Activated CD4-positive, alpha-beta T cell treated with anti-CD3 and anti-CD28 coated beads, Interleukin-2, amount 10 ng/mL, durations not matched to agents 24 days and 14 days (primary cell): ENCODE results near the gene TMEM255A. TPM values are rescaled to one million over a fixed set of nuclear protein-coding genes. Genes with fewer than 3 reads are reported as not detected.
A peak's percentile ranks its signal among the peaks of the same experiment; 100 is the strongest.
"Not testable (repeated sequence)": the region's sequence is repeated elsewhere in the genome, so short reads cannot be mapped to it uniquely, and the experiment has no call there.

Experiments
- DNase-seq: peaks from one replicate; pipeline ENCODE4 v3.0.0; 2022
- H3K27ac Mint-ChIP-seq: one replicate; pipeline ENCODE4 v1.8.0; 2022; ENCODE audit warnings: mild to moderate bottlenecking, mixed read lengths
- H3K27me3 Mint-ChIP-seq: one replicate; pipeline ENCODE4 v1.8.0; 2022; ENCODE audit warnings: mixed read lengths
- H3K36me3 Mint-ChIP-seq: one replicate; pipeline ENCODE4 v1.8.0; 2022; ENCODE audit warnings: low read depth, mild to moderate bottlenecking, mixed read lengths
- H3K4me1 Mint-ChIP-seq: one replicate; pipeline ENCODE4 v1.8.0; 2021; ENCODE audit warnings: mixed read lengths
- H3K4me3 Mint-ChIP-seq: one replicate; pipeline ENCODE4 v1.8.0; 2022; ENCODE audit warnings: mild to moderate bottlenecking, moderate library complexity, mixed read lengths
- H3K9me3 Mint-ChIP-seq: one replicate; pipeline ENCODE4 v1.8.0; 2021; ENCODE audit warnings: mixed read lengths
- intact Hi-C: fragments of 100-400 bp; cut with micrococcal nuclease; formaldehyde crosslinking; loops from one replicate; pipeline ENCODE4 v1.15.1; 2023
- total RNA-seq: library from RNA; stranded (reverse); gene quantifications from 2 replicates; pipeline ENCODE4 v1.2.3, GENCODE V29; 2022

TMEM255A gene
- total RNA-seq, result not detected in 2 replicates

- DNase-seq, result peak; percentile 59
- H3K27ac Mint-ChIP-seq, result no peak within 1 kb of the TSS
- no peaks in the 10 kb centered on the region for H3K36me3 Mint-ChIP-seq
- peaks cover 68% of the 10 kb centered on the region for H3K27me3 Mint-ChIP-seq
- H3K9me3 Mint-ChIP-seq, result no peaks in the 10 kb centered on the region
- peak within 1 kb of the TSS; percentile 74 for H3K4me3 Mint-ChIP-seq
- intact Hi-C loops, result no loop called here
- H3K4me1 Mint-ChIP-seq, result peaks cover 16% of the 10 kb centered on the region
These were observed at the start of gene TMEM255A for GRCh38 chrX:120310861-120311726. TMEM255A (minus strand) TSS chrX:120311461; CDS start chrX:120311309, 152 bp downstream.

GRCh38 chrX:120358737-120359456, 47.6 kb upstream of the TMEM255A start:
- Mint-ChIP-seq H3K4me3 (no peak overlapping the region), H3K27ac (no peak overlapping the region), H3K4me1 (no peaks in the 10 kb centered on the region), H3K27me3 (peaks cover 8% of the 10 kb centered on the region), H3K36me3 (no peaks in the 10 kb centered on the region), H3K9me3 (no peaks in the 10 kb centered on the region)
- DNase-seq, result no peak
- intact Hi-C loops, result no loop called here

GRCh38 chrX:120357186-120357585, 45.9 kb upstream of the TMEM255A start:
- intact Hi-C loops, result no loop called here
- no peak for DNase-seq
- Mint-ChIP-seq H3K36me3 (no peaks in the 10 kb centered on the region), H3K4me1 (no peaks in the 10 kb centered on the region), H3K4me3 (no peak overlapping the region), H3K9me3 (no peaks in the 10 kb centered on the region), H3K27ac (no peak overlapping the region), H3K27me3 (peaks cover 7% of the 10 kb centered on the region)

GRCh38 chrX:120356084-120356483, 44.8 kb upstream of the TMEM255A start:
- no peak overlapping the region for H3K4me3 Mint-ChIP-seq
- DNase-seq, result no peak
- H3K9me3 Mint-ChIP-seq, result no peaks in the 10 kb centered on the region
- intact Hi-C loops, result no loop called here
- H3K27me3 Mint-ChIP-seq, result peaks cover 7% of the 10 kb centered on the region
- H3K4me1 Mint-ChIP-seq, result no peaks in the 10 kb centered on the region
- no peaks in the 10 kb centered on the region for H3K36me3 Mint-ChIP-seq
- H3K27ac Mint-ChIP-seq, result no peak overlapping the region

- no peak for DNase-seq
- Mint-ChIP-seq H3K4me1 (no peaks in the 10 kb centered on the region), H3K36me3 (no peaks in the 10 kb centered on the region), H3K9me3 (no peaks in the 10 kb centered on the region), H3K27ac (no peak overlapping the region), H3K27me3 (peaks cover 2% of the 10 kb centered on the region), H3K4me3 (no peak overlapping the region)
- intact Hi-C loops, result no loop called here
These were observed 39.3 kb upstream of the TMEM255A start for GRCh38 chrX:120350450-120351138.

- H3K36me3 Mint-ChIP-seq, H3K27ac Mint-ChIP-seq, DNase-seq, H3K4me1 Mint-ChIP-seq, H3K9me3 Mint-ChIP-seq, H3K4me3 Mint-ChIP-seq, intact Hi-C loops, H3K27me3 Mint-ChIP-seq: not testable (repeated sequence)
These were observed 33.3 kb upstream of the TMEM255A start for GRCh38 chrX:120344566-120344965.

GRCh38 chrX:120336899-120337298, 25.6 kb upstream of the TMEM255A start:
- DNase-seq, result no peak
- Mint-ChIP-seq H3K27me3 (no peaks in the 10 kb centered on the region), H3K4me1 (no peaks in the 10 kb centered on the region), H3K9me3 (no peaks in the 10 kb centered on the region), H3K36me3 (no peaks in the 10 kb centered on the region), H3K4me3 (no peak overlapping the region), H3K27ac (no peak overlapping the region)
- intact Hi-C loops, result no loop called here

GRCh38 chrX:120335289-120335688, 24.0 kb upstream of the TMEM255A start:
- intact Hi-C loops, result no loop called here
- no peak for DNase-seq
- Mint-ChIP-seq H3K27me3 (no peaks in the 10 kb centered on the region), H3K4me1 (no peaks in the 10 kb centered on the region), H3K27ac (no peak overlapping the region), H3K9me3 (no peaks in the 10 kb centered on the region), H3K4me3 (no peak overlapping the region), H3K36me3 (no peaks in the 10 kb centered on the region)

- intact Hi-C loops, result no loop called here
- no peak for DNase-seq
- no peaks in the 10 kb centered on the region for H3K27me3 Mint-ChIP-seq
- no peaks in the 10 kb centered on the region for H3K9me3 Mint-ChIP-seq
- H3K4me3 Mint-ChIP-seq, result no peak overlapping the region
- no peaks in the 10 kb centered on the region for H3K36me3 Mint-ChIP-seq
- no peaks in the 10 kb centered on the region for H3K4me1 Mint-ChIP-seq
- H3K27ac Mint-ChIP-seq, result no peak overlapping the region
These were observed 23.3 kb upstream of the TMEM255A start for GRCh38 chrX:120334603-120335002.

- Mint-ChIP-seq H3K27ac (no peak overlapping the region), H3K4me3 (no peak overlapping the region), H3K9me3 (no peaks in the 10 kb centered on the region), H3K36me3 (no peaks in the 10 kb centered on the region), H3K27me3 (no peaks in the 10 kb centered on the region), H3K4me1 (no peaks in the 10 kb centered on the region)
- no peak for DNase-seq
- intact Hi-C loops, result no loop called here
These were observed 22.9 kb upstream of the TMEM255A start for GRCh38 chrX:120334151-120334550.

GRCh38 chrX:120332394-120332793, 21.1 kb upstream of the TMEM255A start:
- Mint-ChIP-seq H3K27ac (no peak overlapping the region), H3K4me1 (no peaks in the 10 kb centered on the region), H3K27me3 (peaks cover 3% of the 10 kb centered on the region), H3K36me3 (no peaks in the 10 kb centered on the region), H3K4me3 (no peak overlapping the region), H3K9me3 (no peaks in the 10 kb centered on the region)
- intact Hi-C loops, result no loop called here
- no peak for DNase-seq

- no peak overlapping the region for H3K4me3 Mint-ChIP-seq
- no peaks in the 10 kb centered on the region for H3K9me3 Mint-ChIP-seq
- peaks cover 5% of the 10 kb centered on the region for H3K27me3 Mint-ChIP-seq
- DNase-seq, result no peak
- no peaks in the 10 kb centered on the region for H3K4me1 Mint-ChIP-seq
- intact Hi-C loops, result no loop called here
- no peak overlapping the region for H3K27ac Mint-ChIP-seq
- no peaks in the 10 kb centered on the region for H3K36me3 Mint-ChIP-seq
These were observed 19.9 kb upstream of the TMEM255A start for GRCh38 chrX:120331116-120331515.

- DNase-seq, result no peak
- H3K4me1 Mint-ChIP-seq, result no peaks in the 10 kb centered on the region
- no peak overlapping the region for H3K4me3 Mint-ChIP-seq
- H3K27me3 Mint-ChIP-seq, result peaks cover 21% of the 10 kb centered on the region
- no peaks in the 10 kb centered on the region for H3K36me3 Mint-ChIP-seq
- H3K27ac Mint-ChIP-seq, result no peak overlapping the region
- intact Hi-C loops, result no loop called here
- H3K9me3 Mint-ChIP-seq, result no peaks in the 10 kb centered on the region
These were observed 10.4 kb upstream of the TMEM255A start for GRCh38 chrX:120321520-120322281.
